RWPE1 (cell line): ENCODE data around the gene SLC35E2B.
"Not testable (repeated sequence)": the region's sequence is repeated elsewhere in the genome, so short reads cannot be mapped to it uniquely, and the experiment has no call there.

Experiments
- CTCF ChIA-PET: fragments of 350-600 bp; sonication (Branson Sonifier 250); formaldehyde crosslinking; extraction: SDS; loops from one replicate; lab custom pipeline; 2021; lab: Yijun Ruan, JAX
- POLR2A ChIA-PET: fragments of 400-600 bp; formaldehyde crosslinking; extraction: SDS; loops from one replicate; lab custom pipeline; 2020; ENCODE audit warnings: antibody characterized with exemption; ENCODE audit not compliant: low non-redundant PET; lab: Yijun Ruan, JAX
- DNase-seq: peaks from one replicate; pipeline ENCODE4 v3.0.0; 2012; ENCODE audit warnings: low spot score
- H3K27ac ChIP-seq: fragments of 450-650 bp; 2 replicates; pipeline ENCODE4 v1.5.1; 2017
- CTCF ChIP-seq: fragments of 450-650 bp; conservative IDR thresholded peaks from 2 replicates; pipeline ENCODE4 v1.5.1; 2017; ENCODE audit warnings: low read depth, mild to moderate bottlenecking

SLC35E2B gene

GRCh38 chr1:1639368-1639767 is 53.2 kb downstream of the SLC35E2B start:
- CTCF ChIA-PET, H3K27ac ChIP-seq, DNase-seq, POLR2A ChIA-PET: not testable (repeated sequence)

DNA sequence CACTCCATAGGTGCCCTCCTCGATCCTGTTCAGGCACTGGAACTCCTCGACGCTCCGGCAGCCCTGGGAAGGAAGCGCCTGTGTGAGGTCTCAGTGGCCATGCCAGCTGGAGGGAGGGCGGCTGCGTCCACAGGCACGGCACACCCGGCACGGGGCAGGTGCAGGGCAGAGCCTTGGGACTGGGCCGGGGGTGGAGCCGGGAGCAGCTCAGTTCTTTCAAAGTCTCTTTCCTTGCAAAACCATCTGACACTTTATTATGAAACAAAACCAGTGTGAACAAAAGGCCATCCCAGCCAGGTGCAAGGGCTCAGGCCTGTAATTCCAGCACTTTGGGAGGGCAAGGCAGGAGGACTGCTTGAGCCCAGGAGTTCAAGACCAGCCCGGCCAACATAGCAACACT is 54.1 kb downstream of the SLC35E2B start:
- CTCF ChIA-PET, H3K27ac ChIP-seq, POLR2A ChIA-PET, DNase-seq: not testable (repeated sequence)

DNA sequence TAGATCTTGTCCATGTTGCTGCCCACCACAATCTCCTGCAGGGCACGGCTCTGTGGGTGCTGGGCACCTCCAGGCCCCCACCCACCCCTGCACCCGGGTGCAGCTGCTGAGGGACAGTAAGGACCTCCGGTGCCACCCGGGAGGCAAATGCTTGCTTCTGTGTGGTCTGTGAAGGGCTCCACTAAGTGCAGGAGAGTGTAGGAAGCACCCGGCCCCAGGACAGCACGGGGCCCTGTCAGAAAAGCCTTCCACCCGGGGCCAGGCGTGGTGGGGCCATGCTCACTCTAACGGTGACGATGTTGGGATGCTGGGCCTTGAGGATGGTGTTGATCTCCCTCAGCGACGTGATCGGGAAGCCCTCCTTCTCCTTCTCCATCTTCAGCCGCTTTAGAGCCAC is 55.1 kb downstream of the SLC35E2B start:
- CTCF ChIA-PET, POLR2A ChIA-PET: not testable (repeated sequence)

GRCh38 chr1:1636621-1637478 is 55.7 kb downstream of the SLC35E2B start:
- DNase-seq, H3K27ac ChIP-seq, CTCF ChIA-PET: not testable (repeated sequence)
- POLR2A ChIA-PET: interaction anchor here (0.6 kb wide), 1 partner anchor 18 kb away, joined by 3 read pairs; no protein-coding TSS in a partner anchor

More for the DNA sequence above, 55.1 kb downstream of the SLC35E2B start:
- DNase-seq, H3K27ac ChIP-seq: not testable (repeated sequence)

DNA sequence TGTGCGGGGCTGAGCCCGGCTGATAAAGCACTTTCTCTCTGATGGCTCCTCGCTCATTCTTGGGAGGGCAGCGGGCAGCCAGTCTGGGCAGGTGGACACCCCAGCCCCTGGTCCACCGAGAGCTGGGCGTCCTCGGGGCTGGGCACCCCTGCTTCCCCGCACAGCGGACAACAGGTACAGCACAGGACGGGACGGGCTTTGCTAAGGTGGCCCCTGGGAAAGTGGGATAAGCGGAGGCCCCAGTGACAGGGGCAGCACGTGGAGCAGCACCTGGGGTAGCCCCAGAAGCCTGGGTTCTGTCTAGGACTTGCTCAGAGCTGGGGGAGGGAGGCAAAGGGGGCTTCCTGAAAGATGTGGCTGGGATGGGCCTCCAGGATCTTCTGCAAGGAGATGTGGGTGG is 58.0 kb downstream of the SLC35E2B start:
- POLR2A ChIA-PET, CTCF ChIA-PET, DNase-seq, H3K27ac ChIP-seq: not testable (repeated sequence)

DNA sequence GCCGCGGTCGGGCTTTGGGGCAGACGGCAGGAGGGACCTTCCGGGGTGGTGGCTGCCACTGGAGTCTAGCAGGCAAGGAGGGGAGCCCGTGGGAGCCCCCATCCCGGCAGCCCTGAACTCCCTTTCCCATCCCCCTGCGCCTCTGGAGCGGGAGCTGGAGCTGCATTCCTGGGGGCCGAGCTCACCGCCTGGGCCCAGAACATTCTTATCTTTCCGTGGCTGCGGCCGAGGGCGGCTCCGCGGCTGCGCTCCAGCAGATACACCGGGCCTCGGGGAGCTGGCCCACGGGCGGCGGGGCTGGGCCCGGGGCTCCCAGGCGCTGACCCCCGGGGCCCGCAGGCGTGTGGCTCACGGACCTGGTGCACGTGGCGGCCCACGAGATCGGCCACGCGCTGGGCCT is 59.2 kb downstream of the SLC35E2B start:
- POLR2A ChIA-PET, DNase-seq, CTCF ChIA-PET, H3K27ac ChIP-seq: not testable (repeated sequence)

- ChIA-PET CTCF (no interaction called here), POLR2A (no interaction called here)
- H3K27ac ChIP-seq: no peak within 1 kb of the TSS
- no peak for DNase-seq
- TF ChIP-seq CTCF: no peak
Observed at GRCh38 chr1:1631782-1632420, 60.7 kb downstream of the SLC35E2B start, which contains the start of gene MMP23B. Gene MMP23B, plus strand, starts transcription at chr1:1632173. Its CDS starts 46 bp downstream, at chr1:1632219.

- no peak for TF ChIP-seq CTCF
- ChIA-PET CTCF (no interaction called here), POLR2A (no interaction called here)
- DNase-seq: no peak
- H3K27ac ChIP-seq: peak overlapping the region; percentile 45; the same call in 1 of the 2 replicates
Observed at GRCh38 chr1:1630965-1631781, 61.4 kb downstream of the SLC35E2B start.

GRCh38 chr1:1630191-1630964 is 62.2 kb downstream of the SLC35E2B start:
- peak overlapping the region; percentile 45; the same call in 1 of the 2 replicates for H3K27ac ChIP-seq
- ChIA-PET CTCF (no interaction called here), POLR2A (no interaction called here)
- no peak for TF ChIP-seq CTCF
- DNase-seq: peak; percentile 80
